Nephron (organoid): ENCODE results near the gene NFKB1.

Experiments
- H3K27ac Mint-ChIP-seq, 3 experiments: 2 replicates each; pipeline ENCODE4 v1.8.0; 2020; ENCODE audit warnings: mixed read lengths in 3 of 3, mild to moderate bottlenecking in 2 of 3, moderate library complexity in 1 of 3
- H3K27me3 Mint-ChIP-seq: 2 replicates; pipeline ENCODE4 v1.8.0; 2021; ENCODE audit warnings: low read depth, mild to moderate bottlenecking, moderate library complexity, mixed read lengths
- H3K36me3 Mint-ChIP-seq: 2 replicates; pipeline ENCODE4 v1.8.0; 2020; ENCODE audit warnings: low read depth, mixed read lengths
- H3K4me1 Mint-ChIP-seq: 2 replicates; pipeline ENCODE4 v1.8.0; 2020; ENCODE audit warnings: mixed read lengths
- H3K4me3 Mint-ChIP-seq, 3 experiments: 2 replicates each; pipeline ENCODE4 v1.8.0; 2020; ENCODE audit warnings: mild to moderate bottlenecking in 3 of 3, mixed read lengths in 3 of 3, moderate library complexity in 2 of 3
- H3K9me3 Mint-ChIP-seq: 2 replicates; pipeline ENCODE4 v1.8.0; 2020; ENCODE audit warnings: mixed read lengths
- TF ChIP-seq, protein P1 (sequence below), 3 experiments: fragments of 200-600 bp; sonication (generic); IDR thresholded peaks; one replicate each; pipeline ENCODE4 v1.5.0; 2021; ENCODE audit warnings: antibody characterized with exemption in 3 of 3; ENCODE audit not compliant: unreplicated experiment in 3 of 3

NFKB1 gene

DNA sequence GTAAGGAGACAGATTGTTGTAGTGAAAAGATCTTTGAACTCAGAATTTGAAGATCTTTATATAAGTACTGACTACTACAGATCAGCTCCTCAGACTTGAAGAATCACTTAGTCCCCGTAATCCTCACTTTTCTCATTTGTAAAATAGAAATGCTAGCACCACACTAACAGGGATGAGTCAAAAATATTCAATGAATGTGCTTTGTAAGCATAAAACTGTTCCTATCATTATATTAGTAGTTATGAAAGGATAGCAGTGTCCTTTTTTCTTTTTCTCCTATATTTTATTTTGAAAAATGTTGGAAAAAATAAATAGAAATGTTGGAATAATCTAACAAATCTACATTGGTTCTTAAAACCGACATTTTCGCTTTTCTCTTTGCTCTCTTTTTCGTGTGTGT is 25.4 kb downstream of the NFKB1 start:
- Mint-ChIP-seq H3K9me3 (no peaks in the 10 kb centered on the region), H3K36me3 (peaks cover 10% of the 10 kb centered on the region), H3K4me3 (no peak overlapping the region), H3K27me3 (no peaks in the 10 kb centered on the region), H3K4me1 (peaks cover 9% of the 10 kb centered on the region), H3K27ac (no peak overlapping the region)
- TF ChIP-seq, protein P1, sequence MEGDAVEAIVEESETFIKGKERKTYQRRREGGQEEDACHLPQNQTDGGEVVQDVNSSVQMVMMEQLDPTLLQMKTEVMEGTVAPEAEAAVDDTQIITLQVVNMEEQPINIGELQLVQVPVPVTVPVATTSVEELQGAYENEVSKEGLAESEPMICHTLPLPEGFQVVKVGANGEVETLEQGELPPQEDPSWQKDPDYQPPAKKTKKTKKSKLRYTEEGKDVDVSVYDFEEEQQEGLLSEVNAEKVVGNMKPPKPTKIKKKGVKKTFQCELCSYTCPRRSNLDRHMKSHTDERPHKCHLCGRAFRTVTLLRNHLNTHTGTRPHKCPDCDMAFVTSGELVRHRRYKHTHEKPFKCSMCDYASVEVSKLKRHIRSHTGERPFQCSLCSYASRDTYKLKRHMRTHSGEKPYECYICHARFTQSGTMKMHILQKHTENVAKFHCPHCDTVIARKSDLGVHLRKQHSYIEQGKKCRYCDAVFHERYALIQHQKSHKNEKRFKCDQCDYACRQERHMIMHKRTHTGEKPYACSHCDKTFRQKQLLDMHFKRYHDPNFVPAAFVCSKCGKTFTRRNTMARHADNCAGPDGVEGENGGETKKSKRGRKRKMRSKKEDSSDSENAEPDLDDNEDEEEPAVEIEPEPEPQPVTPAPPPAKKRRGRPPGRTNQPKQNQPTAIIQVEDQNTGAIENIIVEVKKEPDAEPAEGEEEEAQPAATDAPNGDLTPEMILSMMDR (IDR thresholded peaks at IDR 0.05; ENCODE audit: unreplicated experiment in 3 of 3) = no peak

DNA sequence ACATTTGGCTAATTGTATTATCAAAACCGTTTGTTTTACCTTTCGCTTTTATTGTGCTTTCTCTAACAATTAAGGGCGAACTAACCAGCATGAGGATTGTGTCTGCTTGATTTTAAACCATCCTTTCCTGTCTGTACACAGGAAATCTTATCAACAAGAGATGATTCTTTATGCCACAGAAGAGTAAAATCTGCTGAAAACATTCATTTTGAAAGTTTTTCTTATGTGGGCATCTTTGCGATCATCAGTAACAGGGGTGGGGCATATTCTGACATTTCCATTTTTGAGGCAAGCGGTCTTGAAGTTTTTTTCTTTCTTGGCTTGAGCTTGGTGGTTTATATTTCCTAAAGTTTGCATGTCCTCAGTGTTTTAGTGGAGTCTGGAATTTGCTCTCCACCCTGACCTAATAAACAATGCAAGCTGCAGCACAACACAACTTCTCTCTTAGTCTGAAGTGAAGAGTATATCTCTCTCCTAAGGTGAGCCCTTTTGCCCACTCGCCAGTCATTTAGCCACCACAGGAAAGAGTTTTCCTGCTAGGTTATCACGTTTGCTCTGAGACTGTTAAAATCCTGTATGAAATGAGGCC is 26.6 kb downstream of the NFKB1 start:
- no peaks in the 10 kb centered on the region for H3K27me3 Mint-ChIP-seq
- H3K4me3 Mint-ChIP-seq = no peak overlapping the region
- TF ChIP-seq, protein P1 (IDR thresholded peaks at IDR 0.05; ENCODE audit: unreplicated experiment in 3 of 3) = no peak
- H3K4me1 Mint-ChIP-seq = peaks cover 14% of the 10 kb centered on the region
- H3K27ac Mint-ChIP-seq = peak overlapping the region in 2 of 3 experiments; percentile 34 to 55
- H3K9me3 Mint-ChIP-seq = no peaks in the 10 kb centered on the region
- peaks cover 10% of the 10 kb centered on the region for H3K36me3 Mint-ChIP-seq

DNA sequence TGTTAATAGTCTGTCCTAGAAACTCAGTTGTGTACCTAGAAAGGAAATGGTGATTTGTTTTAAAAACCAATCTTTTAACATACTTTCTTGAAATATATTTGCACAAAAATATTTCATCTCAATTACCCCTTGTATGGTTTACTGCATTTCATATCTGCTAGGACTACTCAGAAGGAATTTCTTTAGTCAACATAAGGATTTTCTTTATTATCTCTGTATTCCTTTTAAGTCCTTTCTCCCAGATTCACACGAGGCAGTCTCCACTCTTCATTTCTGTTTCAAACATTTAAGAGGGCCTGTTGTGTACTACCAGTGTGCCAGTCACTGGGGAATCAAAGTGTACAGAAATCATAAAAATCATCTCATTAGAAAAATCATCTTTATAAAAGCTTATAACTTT is 28.8 kb downstream of the NFKB1 start:
- Mint-ChIP-seq H3K4me3 (no peak overlapping the region), H3K36me3 (peaks cover 10% of the 10 kb centered on the region), H3K4me1 (peaks cover 14% of the 10 kb centered on the region), H3K9me3 (no peaks in the 10 kb centered on the region), H3K27ac (no peak overlapping the region), H3K27me3 (no peaks in the 10 kb centered on the region)
- TF ChIP-seq, protein P1 (IDR thresholded peaks at IDR 0.05; ENCODE audit: unreplicated experiment in 3 of 3) = no peak

DNA sequence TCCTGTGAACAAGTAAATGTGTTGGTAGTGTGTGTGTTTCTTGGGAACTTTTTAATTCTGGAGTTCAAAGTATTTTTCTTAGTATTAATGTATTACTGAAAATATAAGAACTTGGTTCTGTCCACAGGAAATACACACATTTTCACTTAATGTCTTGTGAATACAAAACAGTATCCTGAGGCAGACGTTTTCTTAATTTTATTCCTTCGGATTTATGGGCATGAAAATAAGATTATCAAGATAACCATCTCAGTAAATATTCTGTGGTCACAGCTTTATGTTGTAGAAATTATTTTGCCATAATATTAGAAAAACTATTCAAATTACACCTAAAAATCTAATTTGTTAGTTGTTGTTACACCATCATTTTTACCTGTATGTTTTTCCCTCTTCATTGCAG is 29.8 kb downstream of the NFKB1 start:
- peaks cover 10% of the 10 kb centered on the region for H3K36me3 Mint-ChIP-seq
- no peaks in the 10 kb centered on the region for H3K27me3 Mint-ChIP-seq
- no peak overlapping the region for H3K27ac Mint-ChIP-seq

DNA sequence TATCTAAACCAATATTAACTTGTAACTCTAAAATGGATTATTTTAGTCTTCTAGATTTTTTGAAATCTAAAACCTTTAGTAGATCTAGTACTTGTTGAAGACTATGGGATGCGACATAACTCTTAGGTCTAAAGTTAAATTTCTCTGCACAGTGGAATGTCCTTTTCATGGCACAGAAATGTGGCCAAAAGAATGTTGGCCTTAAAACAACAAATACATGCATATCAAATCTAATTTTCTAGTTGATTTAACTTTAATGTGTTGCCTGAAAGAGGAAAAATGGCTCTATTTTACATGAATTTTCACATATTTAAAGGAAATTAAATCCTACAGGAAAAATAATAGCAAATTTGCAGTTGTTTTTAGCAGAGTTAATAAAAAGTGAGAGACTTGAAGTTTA is 30.3 kb downstream of the NFKB1 start:
- H3K4me3 Mint-ChIP-seq = no peak overlapping the region
- TF ChIP-seq, protein P1 (IDR thresholded peaks at IDR 0.05; ENCODE audit: unreplicated experiment in 3 of 3) = no peak
- peaks cover 10% of the 10 kb centered on the region for H3K36me3 Mint-ChIP-seq
- H3K27ac Mint-ChIP-seq = no peak overlapping the region
- no peaks in the 10 kb centered on the region for H3K27me3 Mint-ChIP-seq
- H3K9me3 Mint-ChIP-seq = no peaks in the 10 kb centered on the region
- peaks cover 14% of the 10 kb centered on the region for H3K4me1 Mint-ChIP-seq

More for the DNA sequence above, 29.8 kb downstream of the NFKB1 start:
- no peak overlapping the region for H3K4me3 Mint-ChIP-seq
- peaks cover 14% of the 10 kb centered on the region for H3K4me1 Mint-ChIP-seq
- TF ChIP-seq, protein P1 (IDR thresholded peaks at IDR 0.05; ENCODE audit: unreplicated experiment in 3 of 3) = no peak
- no peaks in the 10 kb centered on the region for H3K9me3 Mint-ChIP-seq

DNA sequence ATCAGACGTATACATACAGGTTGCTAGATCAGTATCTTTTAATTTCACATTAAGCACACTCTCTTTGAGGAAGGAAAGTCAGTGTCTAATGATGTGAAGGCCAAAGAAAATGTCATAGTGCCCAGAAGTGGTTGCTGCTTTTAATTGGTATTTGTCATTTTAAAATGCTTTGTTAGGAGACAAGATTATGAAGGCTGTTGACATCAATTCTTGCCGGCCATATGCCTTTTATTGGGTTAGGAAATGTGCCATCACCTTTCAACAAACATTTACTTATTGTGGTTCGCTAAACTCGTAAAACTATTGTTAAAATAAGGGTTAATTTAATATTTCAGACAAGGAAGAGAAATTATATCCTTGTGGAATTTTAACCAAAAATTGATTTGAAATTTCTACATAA is 32.2 kb downstream of the NFKB1 start:
- TF ChIP-seq, protein P1 (IDR thresholded peaks at IDR 0.05; ENCODE audit: unreplicated experiment in 3 of 3) = no peak
- Mint-ChIP-seq H3K27me3 (no peaks in the 10 kb centered on the region), H3K4me3 (no peak overlapping the region), H3K4me1 (peaks cover 8% of the 10 kb centered on the region), H3K9me3 (no peaks in the 10 kb centered on the region), H3K36me3 (peaks cover 10% of the 10 kb centered on the region), H3K27ac (no peak overlapping the region)
